PFSK-1 (cell line): Measurements from ENCODE around the gene LDLRAD4.

Source experiments
- FOXP2 ChIP-seq: optimal IDR thresholded peaks from 2 replicates; pipeline ENCODE3; 2011; ENCODE audit warnings: borderline replicate concordance, control low read depth, inconsistent platforms; ENCODE audit not compliant: insufficient read depth; ENCODE audit errors: extremely low read length, extremely low read depth
- POLR2AphosphoS5 ChIP-seq: IDR thresholded peaks from 2 replicates; pipeline ENCODE4 v1.6.1; 2012; ENCODE audit warnings: low read depth, mild to moderate bottlenecking, control low read depth, low read length, moderate library complexity
- SIN3A ChIP-seq: IDR thresholded peaks from 2 replicates; pipeline ENCODE4 v1.6.1; 2012; ENCODE audit warnings: mild to moderate bottlenecking, low read length, moderate library complexity, borderline replicate concordance; ENCODE audit not compliant: insufficient read depth
- TAF1 ChIP-seq: IDR thresholded peaks from 2 replicates; pipeline ENCODE4 v1.6.1; 2012; ENCODE audit warnings: low read length, control low read depth, borderline replicate concordance; ENCODE audit not compliant: insufficient read depth
- TF ChIP-seq, protein P1 (sequence below), 2 experiments: IDR thresholded peaks; 2 replicates each; pipeline versions ENCODE4 v1.6.1 to v1.8.0; 2011 to 2012; ENCODE audit warnings: low read depth in 2 of 2, low read length in 2 of 2, control low read depth in 1 of 2, inconsistent platforms in 1 of 2, mild to moderate bottlenecking in 1 of 2, moderate library complexity in 1 of 2; ENCODE audit not compliant: insufficient read depth in 1 of 2

DNA sequence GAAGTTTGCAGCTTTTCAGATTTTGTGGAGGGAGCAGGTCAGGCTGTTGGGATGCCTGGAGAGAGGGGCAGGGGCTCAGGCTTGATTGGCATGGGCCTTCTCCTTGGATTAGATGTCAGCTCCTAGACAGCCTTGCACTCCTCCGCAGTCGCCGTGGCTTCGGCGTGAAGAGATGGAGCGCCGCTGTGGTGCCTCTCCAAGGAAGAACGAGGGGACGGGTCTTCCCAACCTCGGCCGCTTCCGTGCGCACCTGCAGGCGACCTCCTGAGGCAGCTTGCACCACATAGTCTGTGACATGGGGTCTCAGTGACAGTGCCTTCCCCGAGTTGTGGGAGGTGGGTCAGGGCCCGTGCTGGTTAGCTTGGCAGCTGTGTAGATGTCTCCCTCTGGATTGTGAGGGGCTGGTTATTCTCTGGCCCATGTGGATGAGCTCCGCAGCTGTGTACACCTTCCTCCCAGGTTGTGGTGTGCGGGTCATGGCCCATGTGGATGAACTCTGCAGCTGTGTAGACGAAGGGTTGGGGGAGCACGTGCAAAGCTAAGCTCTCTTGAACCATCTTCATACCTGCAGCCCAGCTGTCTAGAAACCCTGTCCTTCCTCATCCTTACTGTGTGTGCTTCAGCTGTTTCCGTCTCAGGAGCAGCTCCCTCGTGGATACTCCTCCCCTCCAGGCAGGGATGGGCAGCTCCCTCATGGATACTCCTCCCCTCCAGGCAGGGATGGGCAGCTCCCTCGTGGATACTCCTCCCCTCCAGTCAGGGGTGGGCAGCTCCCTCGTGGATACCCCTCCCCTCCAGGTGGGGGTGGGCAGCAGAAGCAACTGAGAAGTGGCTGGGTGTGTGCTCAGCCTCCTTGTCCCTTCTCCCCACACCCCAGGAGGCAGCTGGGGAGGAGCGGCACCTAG lies 170.3 kb downstream of the LDLRAD4 start:
- TF ChIP-seq, protein P1, sequence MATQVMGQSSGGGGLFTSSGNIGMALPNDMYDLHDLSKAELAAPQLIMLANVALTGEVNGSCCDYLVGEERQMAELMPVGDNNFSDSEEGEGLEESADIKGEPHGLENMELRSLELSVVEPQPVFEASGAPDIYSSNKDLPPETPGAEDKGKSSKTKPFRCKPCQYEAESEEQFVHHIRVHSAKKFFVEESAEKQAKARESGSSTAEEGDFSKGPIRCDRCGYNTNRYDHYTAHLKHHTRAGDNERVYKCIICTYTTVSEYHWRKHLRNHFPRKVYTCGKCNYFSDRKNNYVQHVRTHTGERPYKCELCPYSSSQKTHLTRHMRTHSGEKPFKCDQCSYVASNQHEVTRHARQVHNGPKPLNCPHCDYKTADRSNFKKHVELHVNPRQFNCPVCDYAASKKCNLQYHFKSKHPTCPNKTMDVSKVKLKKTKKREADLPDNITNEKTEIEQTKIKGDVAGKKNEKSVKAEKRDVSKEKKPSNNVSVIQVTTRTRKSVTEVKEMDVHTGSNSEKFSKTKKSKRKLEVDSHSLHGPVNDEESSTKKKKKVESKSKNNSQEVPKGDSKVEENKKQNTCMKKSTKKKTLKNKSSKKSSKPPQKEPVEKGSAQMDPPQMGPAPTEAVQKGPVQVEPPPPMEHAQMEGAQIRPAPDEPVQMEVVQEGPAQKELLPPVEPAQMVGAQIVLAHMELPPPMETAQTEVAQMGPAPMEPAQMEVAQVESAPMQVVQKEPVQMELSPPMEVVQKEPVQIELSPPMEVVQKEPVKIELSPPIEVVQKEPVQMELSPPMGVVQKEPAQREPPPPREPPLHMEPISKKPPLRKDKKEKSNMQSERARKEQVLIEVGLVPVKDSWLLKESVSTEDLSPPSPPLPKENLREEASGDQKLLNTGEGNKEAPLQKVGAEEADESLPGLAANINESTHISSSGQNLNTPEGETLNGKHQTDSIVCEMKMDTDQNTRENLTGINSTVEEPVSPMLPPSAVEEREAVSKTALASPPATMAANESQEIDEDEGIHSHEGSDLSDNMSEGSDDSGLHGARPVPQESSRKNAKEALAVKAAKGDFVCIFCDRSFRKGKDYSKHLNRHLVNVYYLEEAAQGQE (IDR thresholded peaks at IDR 0.05; ENCODE audit: insufficient read depth in 1 of 2, low read depth in 2 of 2, low read length in 2 of 2) = no peak
- no peak for TF ChIP-seq SIN3A
- no peak for TF ChIP-seq POLR2AphosphoS5
- no peak for TF ChIP-seq TAF1
- TF ChIP-seq FOXP2 = no peak
